Measurements from ENCODE around the gene COL18A1.

The COL18A1 gene

DNA sequence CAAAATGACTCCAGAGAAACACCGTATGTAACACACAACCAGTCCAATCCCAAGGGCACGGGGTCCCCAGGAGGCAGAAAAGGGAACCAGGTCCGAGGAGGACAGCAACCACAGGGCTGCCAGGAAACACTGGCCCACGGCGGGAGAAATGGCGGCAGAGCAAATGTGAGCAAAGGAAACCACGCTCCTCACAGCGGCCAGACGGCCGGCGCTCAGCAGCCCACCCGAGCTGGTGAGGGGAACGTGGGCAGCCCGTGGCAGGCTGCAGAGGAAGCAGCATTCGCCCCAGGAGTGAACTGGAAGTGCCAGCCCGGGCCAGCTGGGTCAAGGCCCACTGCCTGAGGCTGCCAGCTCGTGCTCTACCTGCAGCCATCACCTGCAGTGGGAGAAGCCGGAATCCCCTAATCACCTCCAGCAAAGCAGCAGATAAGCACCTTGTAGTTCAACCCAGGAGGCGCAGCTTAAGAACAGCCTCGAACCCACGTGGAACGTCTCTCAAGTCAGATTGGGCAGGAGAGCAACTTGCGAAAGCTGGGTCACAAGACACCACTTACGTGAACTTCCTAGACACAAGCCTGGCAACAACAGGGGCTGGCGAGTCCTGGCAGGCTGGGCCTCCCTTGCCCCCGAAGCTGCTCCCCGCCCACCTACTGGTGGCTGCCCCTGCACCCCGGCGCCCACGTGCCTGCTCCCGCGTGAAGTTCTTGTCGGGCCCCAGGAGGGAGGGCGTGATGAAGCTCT is 130.5 kb downstream of the COL18A1 start:
- no peak for DNase-seq (ENCODE audit: low read depth, low spot score)

- no peak for DNase-seq (ENCODE audit: low read depth, low spot score)
Measured at GRCh38 chr21:45536301-45537081, 131.5 kb downstream of the COL18A1 start.

DNA sequence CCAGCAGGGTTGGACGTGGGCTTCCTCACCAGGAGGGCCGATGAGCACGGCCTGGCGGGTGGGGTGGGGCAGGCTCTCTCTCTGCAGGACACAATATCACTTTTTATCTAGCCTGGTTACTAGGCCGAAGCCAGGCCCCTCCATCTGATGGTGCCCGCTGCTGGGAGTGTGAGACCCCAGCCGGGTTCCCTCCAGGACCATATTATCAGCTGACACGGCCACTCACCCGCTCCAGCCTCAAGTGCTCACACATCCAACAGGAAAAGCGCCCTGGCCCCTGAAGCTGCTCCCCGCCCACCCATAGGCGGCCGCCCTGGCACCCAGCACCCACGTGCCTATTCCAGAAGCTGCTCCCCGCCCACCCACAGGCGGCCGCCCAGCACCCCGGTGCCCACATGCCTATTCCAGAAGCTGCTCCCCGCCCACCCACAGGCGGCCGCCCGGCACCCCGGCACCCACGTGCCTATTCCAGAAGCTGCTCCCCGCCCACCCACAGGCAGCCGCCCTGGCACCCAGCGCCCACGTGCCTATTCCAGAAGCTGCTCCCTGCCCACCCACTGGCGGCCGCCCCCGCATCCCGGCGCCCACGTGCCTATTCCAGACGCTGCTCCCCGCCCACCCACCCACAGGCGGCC is 132.3 kb downstream of the COL18A1 start:
- no peak for DNase-seq (ENCODE audit: low read depth, low spot score)

- DNase-seq (ENCODE audit: low read depth, low spot score): no peak
Measured at GRCh38 chr21:45537746-45538291, 132.9 kb downstream of the COL18A1 start.

- no peak for DNase-seq (ENCODE audit: low read depth, low spot score)
Measured at GRCh38 chr21:45538381-45539045, 133.5 kb downstream of the COL18A1 start.

DNA sequence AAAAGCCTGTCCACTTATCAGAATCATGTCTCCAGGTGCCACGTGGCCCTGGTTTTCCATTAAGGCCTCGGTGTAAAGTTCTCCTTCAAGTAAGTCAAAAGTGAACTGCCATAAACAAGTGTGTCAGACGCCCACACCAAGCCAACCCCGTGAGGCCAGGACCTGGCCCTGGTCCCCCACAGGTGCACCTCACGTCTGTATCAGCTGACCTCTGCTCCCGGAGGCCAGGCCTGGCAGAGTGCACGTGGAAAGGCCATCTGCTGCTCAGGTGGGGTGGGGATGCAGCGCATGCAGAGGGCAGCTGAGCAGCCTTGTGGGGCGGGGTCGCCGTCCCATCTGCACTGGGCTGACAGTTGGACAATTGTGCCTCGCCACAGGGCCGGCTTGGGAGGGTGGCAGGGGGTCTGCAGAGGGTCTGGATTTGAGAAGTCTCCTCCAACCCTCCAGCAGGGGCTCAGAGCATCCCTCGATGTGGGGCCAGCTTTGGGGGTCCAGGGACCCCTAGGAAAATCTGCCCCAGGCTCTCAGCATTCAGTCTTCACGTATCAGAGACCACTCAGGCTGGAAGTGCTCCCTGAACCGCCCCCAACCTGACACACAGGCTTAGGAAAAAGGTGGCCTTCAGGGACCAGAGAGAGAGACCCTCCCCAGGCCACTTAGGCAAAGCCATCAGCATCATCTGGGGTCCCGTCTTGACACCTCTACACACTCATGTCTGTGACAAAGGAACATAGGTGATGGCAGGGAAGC is 134.3 kb downstream of the COL18A1 start:
- DNase-seq (ENCODE audit: low read depth, low spot score): no peak

DNA sequence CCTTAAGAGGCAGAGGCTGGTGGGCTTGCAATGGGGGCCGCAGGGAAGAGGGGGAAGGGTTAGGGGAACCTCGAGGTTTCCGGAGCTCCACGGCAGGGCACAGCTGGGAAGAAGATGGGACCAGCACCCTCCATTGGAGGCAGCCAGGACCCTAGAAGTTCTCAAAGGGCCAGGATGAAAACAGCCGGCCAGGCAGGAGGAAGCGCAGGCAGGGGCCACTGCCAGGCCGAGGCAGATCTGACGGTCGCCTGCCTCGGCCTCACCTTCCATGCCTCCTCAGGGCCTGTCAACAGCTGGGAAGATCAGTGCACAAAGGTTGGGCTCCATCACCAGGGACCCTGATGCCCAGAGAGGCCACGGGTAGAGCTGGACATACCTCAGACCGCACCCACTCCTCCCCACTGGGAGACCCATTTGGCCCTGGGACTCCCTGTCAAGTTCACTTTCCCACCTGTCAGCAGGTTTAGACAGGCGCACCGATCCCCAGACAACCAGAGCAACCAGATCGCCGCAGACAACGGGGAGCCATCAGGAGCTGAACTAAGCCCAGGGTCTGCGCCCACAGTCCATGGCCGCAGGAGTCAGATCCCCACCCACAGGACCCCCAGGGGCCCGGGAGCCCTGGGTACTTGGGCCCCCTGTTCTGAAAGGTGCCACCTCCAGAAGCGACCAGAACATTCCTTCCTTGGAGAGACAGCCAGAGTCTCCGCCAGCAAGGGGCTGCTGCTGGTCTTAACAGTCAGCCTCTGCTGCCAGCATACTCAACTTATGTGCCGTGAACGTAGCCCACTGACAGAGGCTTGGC is 135.0 kb downstream of the COL18A1 start:
- DNase-seq (ENCODE audit: low read depth, low spot score): no peak

GRCh38 chr21:45540601-45540970 is 135.6 kb downstream of the COL18A1 start:
- no peak for DNase-seq (ENCODE audit: low read depth, low spot score)

GRCh38 chr21:45541221-45542039 is 136.5 kb downstream of the COL18A1 start:
- no peak for DNase-seq (ENCODE audit: low read depth, low spot score)

DNA sequence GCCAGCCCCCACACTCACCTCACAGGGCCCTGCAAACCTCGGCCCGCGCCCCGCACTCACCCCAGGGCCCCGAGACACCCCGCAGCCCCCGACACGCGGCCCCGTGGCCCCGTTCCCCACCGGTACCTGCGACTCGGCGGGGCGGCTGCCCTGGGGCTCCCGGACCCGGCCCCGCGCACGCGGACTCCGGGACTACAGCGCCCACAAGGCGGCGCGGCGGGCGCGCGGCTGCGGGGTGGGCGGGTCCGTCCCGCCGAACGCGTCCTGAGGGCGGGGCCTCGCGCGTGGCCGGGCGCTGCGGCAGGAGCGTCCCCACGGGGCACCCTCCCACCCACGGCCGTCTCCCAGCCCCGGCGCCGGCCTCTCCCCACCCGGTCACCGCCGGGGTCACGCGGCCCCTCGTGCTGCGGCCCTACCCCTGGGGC is 137.3 kb downstream of the COL18A1 start, which contains the start of gene SLC19A1:
Gene SLC19A1 (minus strand): TSS at position 199 of the 425 bp plus-strand sequence. CDS start 4,481 bp downstream, outside the sequence.
- no peak for DNase-seq (ENCODE audit: low read depth, low spot score)

DNA sequence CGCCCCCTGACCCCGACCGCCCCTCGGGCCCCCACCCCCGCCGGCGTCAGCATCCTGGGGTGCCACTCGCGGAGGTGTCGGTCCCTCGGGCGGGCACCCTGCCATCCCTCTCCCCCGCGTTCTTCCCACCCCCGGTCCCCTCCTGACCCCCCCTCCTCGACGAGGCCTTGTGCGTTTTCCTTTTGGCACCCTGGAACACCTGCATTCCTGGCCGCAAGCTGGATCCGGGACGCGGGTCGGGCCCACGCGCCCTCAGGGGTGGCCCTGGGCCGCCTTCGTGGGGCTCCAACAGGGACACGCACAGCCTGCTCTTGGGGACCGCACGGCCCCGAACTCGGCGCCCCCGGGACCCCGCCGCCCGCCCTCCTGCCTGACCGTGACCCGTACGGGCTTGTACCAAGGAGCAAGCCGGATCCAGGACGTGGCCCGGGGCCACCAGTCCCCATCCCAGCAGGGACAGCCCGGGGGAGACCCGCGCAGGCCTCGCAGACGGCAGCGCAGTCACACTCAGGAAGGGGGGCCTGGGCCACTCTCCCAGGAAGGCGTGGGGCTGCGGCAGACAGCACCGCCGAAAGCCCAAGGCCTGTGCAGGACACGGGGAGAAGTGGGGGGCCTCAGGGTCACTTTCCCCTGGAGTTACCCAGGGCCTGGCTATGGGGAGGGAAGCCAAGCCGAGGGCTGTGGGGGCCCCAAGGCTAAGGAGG is 137.9 kb downstream of the COL18A1 start:
- no peak for DNase-seq (ENCODE audit: low read depth, low spot score)

GRCh38 chr21:45543371-45543709 is 138.4 kb downstream of the COL18A1 start:
- no peak for DNase-seq (ENCODE audit: low read depth, low spot score)

GRCh38 chr21:45543710-45544448 is 138.9 kb downstream of the COL18A1 start:
- no peak for DNase-seq (ENCODE audit: low read depth, low spot score)

GRCh38 chr21:45544449-45545235 is 139.7 kb downstream of the COL18A1 start:
- DNase-seq (ENCODE audit: low read depth, low spot score): no peak

GRCh38 chr21:45545236-45545570 is 140.2 kb downstream of the COL18A1 start:
- no peak for DNase-seq (ENCODE audit: low read depth, low spot score)

GRCh38 chr21:45545691-45546531 is 140.9 kb downstream of the COL18A1 start:
- no peak for DNase-seq (ENCODE audit: low read depth, low spot score)

Measured in iPS DF 19.7 (cell line).